Neuronal stem cell (in vitro differentiated cells): ENCODE results near the gene CDCA8.
A peak's percentile ranks its signal among the peaks of the same experiment; 100 is the strongest.

ENCODE experiments used
- DNase-seq: peaks from one replicate; pipeline ENCODE4 v3.0.0-alpha.2; 2013; ENCODE audit warnings: low spot score
- H2AFZ ChIP-seq: one replicate; pipeline ENCODE4 v1.6.1; 2013; ENCODE audit warnings: mild to moderate bottlenecking, low read length, inconsistent platforms
- H2AK5ac ChIP-seq: 2 replicates; pipeline ENCODE4 v1.6.1; 2013; ENCODE audit warnings: low read depth, mild to moderate bottlenecking, inconsistent platforms, low read length, moderate library complexity, mixed read lengths
- H2BK120ac ChIP-seq: 2 replicates; pipeline ENCODE4 v1.6.1; 2013; ENCODE audit warnings: low read depth, mild to moderate bottlenecking, inconsistent platforms, low read length, moderate library complexity, mixed read lengths
- H2BK12ac ChIP-seq: one replicate; pipeline ENCODE4 v1.6.1; 2013; ENCODE audit warnings: low read length, inconsistent platforms
- H2BK15ac ChIP-seq: 2 replicates; pipeline ENCODE4 v1.6.1; 2013; ENCODE audit warnings: mild to moderate bottlenecking, low read length, inconsistent platforms, mixed read lengths
- H2BK5ac ChIP-seq: one replicate; pipeline ENCODE4 v1.6.1; 2013; ENCODE audit warnings: inconsistent platforms, mild to moderate bottlenecking, low read length, moderate library complexity
- H3K14ac ChIP-seq: one replicate; pipeline ENCODE4 v1.6.1; 2013; ENCODE audit warnings: low read length, inconsistent platforms
- H3K18ac ChIP-seq: 2 replicates; pipeline ENCODE4 v1.6.1; 2013; ENCODE audit warnings: low read length, inconsistent platforms
- H3K23ac ChIP-seq: 2 replicates; pipeline ENCODE4 v1.6.1; 2013; ENCODE audit warnings: low read depth, mild to moderate bottlenecking, mixed read lengths, low read length, inconsistent platforms; ENCODE audit not compliant: poor library complexity
- H3K27ac ChIP-seq: replicated peaks from 3 replicates; pipeline ENCODE4 v1.5.1; 2013; ENCODE audit warnings: low read length, inconsistent platforms
- H3K27me3 ChIP-seq, 3 experiments: 2 replicates each; pipeline ENCODE4 v1.6.1; 2013; ENCODE audit warnings: low read length in 3 of 3, mild to moderate bottlenecking in 2 of 3, inconsistent platforms in 1 of 3, low read depth in 1 of 3, mixed read lengths in 1 of 3, moderate library complexity in 1 of 3; ENCODE audit not compliant: control insufficient read depth in 3 of 3, insufficient read depth in 3 of 3
- H3K36me3 ChIP-seq, 2 donors: replicated peaks in 1 of 2; 2 replicates each; pipeline ENCODE4 v1.6.1; 2013; ENCODE audit warnings: low read length in 2 of 2; ENCODE audit not compliant: control insufficient read depth in 2 of 2, insufficient read depth in 2 of 2
- H3K4ac ChIP-seq: 2 replicates; pipeline ENCODE4 v1.6.1; 2013; ENCODE audit warnings: inconsistent platforms, mild to moderate bottlenecking, low read length, moderate library complexity
- H3K4me1 ChIP-seq, 2 donors: 1 replicate in 1 of 2; 2 replicates in 1 of 2; pipeline ENCODE4 v1.6.1; 2013; ENCODE audit warnings: low read length in 2 of 2, low read depth in 1 of 2; ENCODE audit not compliant: control insufficient read depth in 2 of 2, insufficient read depth in 1 of 2
- H3K4me2 ChIP-seq: one replicate; pipeline ENCODE4 v1.6.1; 2013; ENCODE audit warnings: mild to moderate bottlenecking, low read length, inconsistent platforms; ENCODE audit not compliant: insufficient read depth, poor library complexity, severe bottlenecking
- H3K4me3 ChIP-seq, 2 donors: 2 replicates each; pipeline ENCODE4 v1.5.1; 2013; ENCODE audit warnings: low read length in 2 of 2, mild to moderate bottlenecking in 2 of 2, inconsistent platforms in 1 of 2, moderate library complexity in 1 of 2
- H3K79me1 ChIP-seq: one replicate; pipeline ENCODE4 v1.6.1; 2013; ENCODE audit warnings: low read depth, mild to moderate bottlenecking, inconsistent platforms, low read length, moderate library complexity
- H3K9ac ChIP-seq: one replicate; pipeline ENCODE4 v1.6.1; 2013; ENCODE audit warnings: mild to moderate bottlenecking, low read depth, low read length, inconsistent platforms; ENCODE audit not compliant: poor library complexity
- H3K9me3 ChIP-seq, 2 donors: replicated peaks in 1 of 2; 2 replicates each; pipeline versions ENCODE3 to v1.6.1; 2013; ENCODE audit warnings: low read length in 2 of 2, mild to moderate bottlenecking in 2 of 2, inconsistent platforms in 1 of 2, low read depth in 1 of 2, mixed read lengths in 1 of 2, moderate library complexity in 1 of 2; ENCODE audit not compliant: control insufficient read depth in 2 of 2, insufficient read depth in 1 of 2
- H4K8ac ChIP-seq: one replicate; pipeline ENCODE4 v1.6.1; 2013; ENCODE audit warnings: low read depth, mild to moderate bottlenecking, inconsistent platforms, low read length, moderate library complexity
- H4K91ac ChIP-seq: one replicate; pipeline ENCODE4 v1.6.1; 2013; ENCODE audit warnings: low read length, low read depth, mild to moderate bottlenecking, inconsistent platforms; ENCODE audit not compliant: poor library complexity
- WGBS, 2 donors: extraction: QIAGEN DNeasy Blood & Tissue Kit; methylation state at CpG; one replicate each; pipeline ENCODE4 v1.1.7; 2013; ENCODE audit warnings: missing lambda C conversion rate in 2 of 2, mixed read lengths in 1 of 2; ENCODE audit not compliant: insufficient read length in 2 of 2, insufficient replicate concordance in 1 of 2; ENCODE audit errors: extremely low coverage in 2 of 2; 5-methylcytosine and 5-hydroxymethylcytosine counted together

Gene CDCA8

GRCh38 chr1:37748565-37748964 is 56.2 kb downstream of the CDCA8 start:
- Histone ChIP-seq H3K27ac (no peak overlapping the region), H3K23ac (no peak overlapping the region), H3K4me1 (peaks cover 0 to 2% of the 10 kb centered on the region in 2 donors), H3K4ac (no peak overlapping the region), H3K9ac (no peak overlapping the region), H3K18ac (no peak overlapping the region), H2BK12ac (no peak overlapping the region), H2BK5ac (no peak overlapping the region), H3K79me1 (no peaks in the 10 kb centered on the region), H3K36me3 (no peaks in the 10 kb centered on the region), H3K14ac (no peak overlapping the region), H2AFZ (no peak overlapping the region), H4K91ac (no peak overlapping the region), H3K4me2 (no peak overlapping the region), H3K4me3 (no peak overlapping the region), H3K27me3 (peaks cover 7 to 38% (median 22%) of the 10 kb centered on the region in 3 experiments), H3K9me3 (peaks cover 0 to 2% of the 10 kb centered on the region in 2 donors), H4K8ac (no peak overlapping the region), H2AK5ac (no peak overlapping the region), H2BK15ac (no peak overlapping the region), H2BK120ac (no peak overlapping the region)
- no CpG with 5 or more reads among the region's 1 CpG for WGBS, 2 donors
- DNase-seq = no peak

- Histone ChIP-seq H3K14ac (no peak overlapping the region), H4K91ac (no peak overlapping the region), H3K4me1 (peaks cover 0 to 2% of the 10 kb centered on the region in 2 donors), H2AFZ (peak overlapping the region; percentile 45), H3K36me3 (no peaks in the 10 kb centered on the region), H2BK15ac (no peak overlapping the region), H3K23ac (peak overlapping the region; percentile 73), H2BK5ac (no peak overlapping the region), H3K79me1 (no peaks in the 10 kb centered on the region), H4K8ac (no peak overlapping the region), H3K27me3 (peaks cover 16 to 74% (median 55%) of the 10 kb centered on the region in 3 experiments), H2AK5ac (no peak overlapping the region), H3K18ac (peak overlapping the region; percentile 38), H3K9me3 (no peaks in the 10 kb centered on the region), H2BK120ac (no peak overlapping the region), H3K9ac (no peak overlapping the region), H3K4ac (no peak overlapping the region), H2BK12ac (no peak overlapping the region), H3K4me2 (peak overlapping the region; percentile 86), H3K4me3 (peak overlapping the region; percentile 20 to 54), H3K27ac (no peak overlapping the region)
- DNase-seq = no peak
- WGBS, 2 donors = no CpG with 5 or more reads among the region's 11 CpGs
These were observed 59.9 kb downstream of the CDCA8 start for GRCh38 chr1:37752213-37752582.

GRCh38 chr1:37752583-37753471 is 60.5 kb downstream of the CDCA8 start:
- DNase-seq = no peak
- H2BK12ac ChIP-seq = no peak overlapping the region
- H3K36me3 ChIP-seq = no peaks in the 10 kb centered on the region
- H3K18ac ChIP-seq = peak overlapping the region; percentile 64
- H3K4me2 ChIP-seq = peak overlapping the region; percentile 86
- H3K79me1 ChIP-seq = no peaks in the 10 kb centered on the region
- H4K91ac ChIP-seq = no peak overlapping the region
- H2BK5ac ChIP-seq = no peak overlapping the region
- H3K9ac ChIP-seq = peak overlapping the region; percentile 81
- H2BK15ac ChIP-seq = no peak overlapping the region
- H3K14ac ChIP-seq = peak overlapping the region; percentile 38
- no CpG with 5 or more reads among the region's 105 CpGs for WGBS, 2 donors
- H3K27me3 ChIP-seq = peaks cover 16 to 79% (median 61%) of the 10 kb centered on the region in 3 experiments
- no peak overlapping the region for H3K27ac ChIP-seq
- H3K4me3 ChIP-seq = peak overlapping the region; percentile 40 to 89
- H2AK5ac ChIP-seq = no peak overlapping the region
- H2AFZ ChIP-seq = peak overlapping the region; percentile 86
- H3K9me3 ChIP-seq = no peaks in the 10 kb centered on the region
- H3K23ac ChIP-seq = peak overlapping the region; percentile 73
- no peak overlapping the region for H3K4ac ChIP-seq
- no peak overlapping the region for H4K8ac ChIP-seq
- no peak overlapping the region for H2BK120ac ChIP-seq
- peaks cover 0 to 2% of the 10 kb centered on the region in 2 donors for H3K4me1 ChIP-seq
